Prostate gland (tissue), 2 donors: ENCODE data around the gene FOXD4L1.
"Not testable (repeated sequence)": the region's sequence is repeated elsewhere in the genome, so short reads cannot be mapped to it uniquely, and the experiment has no call there.

ENCODE experiments used
- POLR2A ChIP-seq: fragments of 450-650 bp; IDR thresholded peaks from one replicate; pipeline ENCODE4 v1.6.1; 2016; ENCODE audit warnings: antibody characterized with exemption, mild to moderate bottlenecking
- TF ChIP-seq, protein P1 (sequence below), 4 experiments: fragments of 200-600 bp in 2 of 4; fragments of 450-650 bp in 2 of 4; sonication (generic) in 2 of 4; IDR thresholded peaks; 1 replicate in 3 of 4; 2 replicates in 1 of 4; pipeline ENCODE4 v1.5.1; 2016 to 2019; ENCODE audit warnings: antibody characterized with exemption in 4 of 4, mild to moderate bottlenecking in 2 of 4, moderate library complexity in 2 of 4

DNA sequence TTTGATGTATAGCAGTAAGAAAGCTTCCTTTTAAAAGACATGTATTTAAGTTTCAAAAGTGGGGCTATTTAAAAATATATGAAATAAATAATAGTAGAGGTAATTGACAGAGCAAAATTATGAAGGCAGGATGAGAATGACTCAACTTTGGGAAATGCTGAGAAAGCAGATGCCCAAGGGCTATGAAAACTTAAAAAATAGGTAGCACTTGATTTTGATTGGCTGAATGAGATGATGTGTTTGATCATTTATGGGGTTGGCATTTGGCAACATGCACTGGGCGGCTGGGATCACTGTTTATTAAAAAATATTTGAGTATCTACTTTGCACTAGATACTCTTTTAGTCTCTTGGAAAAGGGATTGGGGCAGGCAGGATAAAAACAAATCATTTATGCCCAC is 26.5 kb downstream of the FOXD4L1 start:
- TF ChIP-seq, protein P1, sequence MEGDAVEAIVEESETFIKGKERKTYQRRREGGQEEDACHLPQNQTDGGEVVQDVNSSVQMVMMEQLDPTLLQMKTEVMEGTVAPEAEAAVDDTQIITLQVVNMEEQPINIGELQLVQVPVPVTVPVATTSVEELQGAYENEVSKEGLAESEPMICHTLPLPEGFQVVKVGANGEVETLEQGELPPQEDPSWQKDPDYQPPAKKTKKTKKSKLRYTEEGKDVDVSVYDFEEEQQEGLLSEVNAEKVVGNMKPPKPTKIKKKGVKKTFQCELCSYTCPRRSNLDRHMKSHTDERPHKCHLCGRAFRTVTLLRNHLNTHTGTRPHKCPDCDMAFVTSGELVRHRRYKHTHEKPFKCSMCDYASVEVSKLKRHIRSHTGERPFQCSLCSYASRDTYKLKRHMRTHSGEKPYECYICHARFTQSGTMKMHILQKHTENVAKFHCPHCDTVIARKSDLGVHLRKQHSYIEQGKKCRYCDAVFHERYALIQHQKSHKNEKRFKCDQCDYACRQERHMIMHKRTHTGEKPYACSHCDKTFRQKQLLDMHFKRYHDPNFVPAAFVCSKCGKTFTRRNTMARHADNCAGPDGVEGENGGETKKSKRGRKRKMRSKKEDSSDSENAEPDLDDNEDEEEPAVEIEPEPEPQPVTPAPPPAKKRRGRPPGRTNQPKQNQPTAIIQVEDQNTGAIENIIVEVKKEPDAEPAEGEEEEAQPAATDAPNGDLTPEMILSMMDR (IDR thresholded peaks at IDR 0.05) = not testable (repeated sequence)
- TF ChIP-seq POLR2A = not testable (repeated sequence)
